IMR-90 (cell line): ENCODE results near the gene PPL.

Experiments
- CEBPB ChIP-seq: IDR thresholded peaks from 2 replicates; pipeline ENCODE4 v1.6.1; 2012; ENCODE audit warnings: low read depth, low read length, improper control_type of control experiment
- POLR2A ChIP-seq: IDR thresholded peaks from 2 replicates; pipeline ENCODE4 v1.6.1; 2012; ENCODE audit warnings: mild to moderate bottlenecking, low read depth, low read length
- RCOR1 ChIP-seq: IDR thresholded peaks from 2 replicates; pipeline ENCODE4 v1.6.1; 2012; ENCODE audit warnings: mild to moderate bottlenecking, low read length, improper control_type of control experiment; ENCODE audit not compliant: insufficient replicate concordance
- SMC3 ChIP-seq: fragments of 150-350 bp; IDR thresholded peaks from 2 replicates; pipeline ENCODE4 v1.6.1; 2016; ENCODE audit warnings: low read depth, mild to moderate bottlenecking, antibody characterized with exemption, low read length, moderate library complexity
- TF ChIP-seq, protein P1 (sequence below): conservative IDR thresholded peaks from 2 replicates; pipeline ENCODE4 v1.5.1; 2012; ENCODE audit warnings: mild to moderate bottlenecking, low read depth, low read length, improper control_type of control experiment

GRCh38 chr16:4926928-4927327, 10.0 kb downstream of the PPL start:
- TF ChIP-seq, protein P1, sequence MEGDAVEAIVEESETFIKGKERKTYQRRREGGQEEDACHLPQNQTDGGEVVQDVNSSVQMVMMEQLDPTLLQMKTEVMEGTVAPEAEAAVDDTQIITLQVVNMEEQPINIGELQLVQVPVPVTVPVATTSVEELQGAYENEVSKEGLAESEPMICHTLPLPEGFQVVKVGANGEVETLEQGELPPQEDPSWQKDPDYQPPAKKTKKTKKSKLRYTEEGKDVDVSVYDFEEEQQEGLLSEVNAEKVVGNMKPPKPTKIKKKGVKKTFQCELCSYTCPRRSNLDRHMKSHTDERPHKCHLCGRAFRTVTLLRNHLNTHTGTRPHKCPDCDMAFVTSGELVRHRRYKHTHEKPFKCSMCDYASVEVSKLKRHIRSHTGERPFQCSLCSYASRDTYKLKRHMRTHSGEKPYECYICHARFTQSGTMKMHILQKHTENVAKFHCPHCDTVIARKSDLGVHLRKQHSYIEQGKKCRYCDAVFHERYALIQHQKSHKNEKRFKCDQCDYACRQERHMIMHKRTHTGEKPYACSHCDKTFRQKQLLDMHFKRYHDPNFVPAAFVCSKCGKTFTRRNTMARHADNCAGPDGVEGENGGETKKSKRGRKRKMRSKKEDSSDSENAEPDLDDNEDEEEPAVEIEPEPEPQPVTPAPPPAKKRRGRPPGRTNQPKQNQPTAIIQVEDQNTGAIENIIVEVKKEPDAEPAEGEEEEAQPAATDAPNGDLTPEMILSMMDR: no peak
- no peak for TF ChIP-seq POLR2A
- no peak for TF ChIP-seq SMC3
- TF ChIP-seq RCOR1: no peak
- TF ChIP-seq CEBPB: no peak
